SK-N-SH (cell line): Measurements from ENCODE around the gene PLVAP. TPM values are rescaled to one million over a fixed set of nuclear protein-coding genes. Genes with fewer than 3 reads are reported as not detected.

Source experiments
- CTCF ChIA-PET: fragments of 300-600, 350-600 bp; formaldehyde crosslinking; extraction: SDS; loops from one replicate; lab custom pipeline; 2021; lab: Yijun Ruan, JAX
- POLR2A ChIA-PET: fragments of 350-600 bp; sonication (Branson Sonifier 250); formaldehyde crosslinking; extraction: SDS; loops from one replicate; lab custom pipeline; 2020; ENCODE audit warnings: antibody characterized with exemption, inconsistent platforms; lab: Yijun Ruan, JAX
- DNase-seq: peaks from one replicate; pipeline ENCODE4 v3.0.0; 2012
- H2AFZ ChIP-seq: fragments of 200-600 bp; sonication (generic); 2 replicates; pipeline ENCODE4 v1.8.1; 2016; ENCODE audit warnings: antibody characterized with exemption, mild to moderate bottlenecking, low read depth
- H3F3A ChIP-seq: fragments of 200-600 bp; sonication (generic); replicated peaks from 2 replicates; pipeline ENCODE3; 2016; ENCODE audit warnings: antibody characterized with exemption, mild to moderate bottlenecking; ENCODE audit not compliant: insufficient read depth
- H3K27ac ChIP-seq, 2 experiments: fragments of 200-500 bp in 1 of 2; fragments of 200-600 bp in 1 of 2; sonication (Bioruptor generic) in 1 of 2; sonication (generic), shearing (Covaris generic) in 1 of 2; 2 replicates each; pipeline versions ENCODE4 v1.5.1 to v1.6.1; 2014 to 2016; ENCODE audit warnings: low read depth in 2 of 2, inconsistent platforms in 1 of 2, low read length in 1 of 2, mild to moderate bottlenecking in 1 of 2, mixed read lengths in 1 of 2
- H3K27me3 ChIP-seq: fragments of 200-600 bp; sonication (generic), shearing (Covaris generic); 2 replicates; pipeline ENCODE4 v1.6.1; 2016; ENCODE audit warnings: mixed run types; ENCODE audit not compliant: insufficient read depth
- H3K36me3 ChIP-seq, 2 experiments: fragments of 200-500 bp in 1 of 2; fragments of 200-600 bp in 1 of 2; sonication (Bioruptor generic) in 1 of 2; sonication (generic) in 1 of 2; replicated peaks in 1 of 2; 2 replicates each; pipeline versions ENCODE3 to v1.5.1; 2014 to 2016; ENCODE audit warnings: low read length in 1 of 2, mild to moderate bottlenecking in 1 of 2; ENCODE audit not compliant: insufficient read depth in 2 of 2, control insufficient read depth in 1 of 2
- H3K4me1 ChIP-seq, 2 experiments: fragments of 200-500 bp in 1 of 2; fragments of 200-600 bp in 1 of 2; sonication (Bioruptor generic) in 1 of 2; sonication (generic), shearing (Covaris generic) in 1 of 2; 2 replicates each; pipeline versions ENCODE4 v1.5.1 to v1.6.1; 2014 to 2016; ENCODE audit warnings: low read depth in 1 of 2, low read length in 1 of 2, mixed run types in 1 of 2; ENCODE audit not compliant: insufficient read depth in 2 of 2, control insufficient read depth in 1 of 2
- H3K4me2 ChIP-seq: fragments of 200-600 bp; sonication (generic), shearing (Covaris generic); 2 replicates; pipeline ENCODE4 v1.6.1; 2017; ENCODE audit warnings: mixed run types
- H3K4me3 ChIP-seq, 2 experiments: fragments of 200-500 bp in 1 of 2; fragments of 200-600 bp in 1 of 2; sonication (Bioruptor generic) in 1 of 2; sonication (generic), shearing (Covaris generic) in 1 of 2; 2 replicates each; pipeline versions ENCODE4 v1.5.1 to v1.8.1; 2014 to 2016; ENCODE audit warnings: low read depth in 2 of 2, inconsistent platforms in 1 of 2, low read length in 1 of 2, mild to moderate bottlenecking in 1 of 2, mixed read lengths in 1 of 2, moderate library complexity in 1 of 2
- H3K79me2 ChIP-seq: fragments of 200-600 bp; sonication (generic); 2 replicates; pipeline ENCODE4 v1.8.1; 2017; ENCODE audit warnings: mild to moderate bottlenecking; ENCODE audit not compliant: insufficient read depth
- H3K9ac ChIP-seq: fragments of 200-600 bp; sonication (generic); 2 replicates; pipeline ENCODE4 v1.6.1; 2017; ENCODE audit warnings: mixed run types
- H3K9me2 ChIP-seq: fragments of 200-600 bp; sonication (generic); 2 replicates; pipeline ENCODE4 v1.6.1; 2017; ENCODE audit warnings: mixed run types
- H3K9me3 ChIP-seq: fragments of 200-600 bp; sonication (generic); 2 replicates; pipeline ENCODE4 v1.6.1; 2017; ENCODE audit warnings: mixed run types, mild to moderate bottlenecking, moderate library complexity
- H4K20me1 ChIP-seq: fragments of 200-600 bp; sonication (generic); 2 replicates; pipeline ENCODE4 v1.6.1; 2017; ENCODE audit warnings: mild to moderate bottlenecking, mixed run types; ENCODE audit not compliant: insufficient read depth
- GABPA ChIP-seq: IDR thresholded peaks from 2 replicates; pipeline ENCODE4 v1.4.0; 2012; ENCODE audit warnings: low read depth, mild to moderate bottlenecking
- JUND ChIP-seq: IDR thresholded peaks from 2 replicates; pipeline ENCODE4 v1.4.0; 2012
- RAD21 ChIP-seq: IDR thresholded peaks from 2 replicates; pipeline ENCODE4 v1.6.1; 2012; ENCODE audit warnings: mild to moderate bottlenecking, low read length
- TEAD4 ChIP-seq: IDR thresholded peaks from 2 replicates; pipeline ENCODE4 v1.4.0; 2012; ENCODE audit warnings: mild to moderate bottlenecking, borderline replicate concordance; ENCODE audit not compliant: insufficient read depth
- YY1 ChIP-seq: IDR thresholded peaks from 2 replicates; pipeline ENCODE4 v1.4.0; 2012; ENCODE audit warnings: low read depth, mild to moderate bottlenecking
- WGBS: methylation state at CpG from one replicate; pipeline ENCODE4 v1.1.6; 2017; ENCODE audit warnings: low lambda C conversion rate; 5-methylcytosine and 5-hydroxymethylcytosine counted together
- polyA plus RNA-seq, 3 experiments: library from polyadenylated mRNA; depleted of rRNA; stranded (reverse); fragments of >200 nt; gene quantifications; 2 replicates each; pipeline ENCODE4 v1.2.3, GENCODE V29; 2012
- TF ChIP-seq, protein P1 (sequence below): IDR thresholded peaks from 2 replicates; pipeline ENCODE4; 2012
- TF ChIP-seq, protein P2 (sequence below): fragments of 200-600 bp; sonication (generic); IDR thresholded peaks from 2 replicates; pipeline ENCODE4 v1.6.1; 2017; ENCODE audit warnings: antibody characterized with exemption, mild to moderate bottlenecking, moderate library complexity
- TF ChIP-seq, protein P3 (sequence below): fragments of 150-350 bp; IDR thresholded peaks from 2 replicates; pipeline ENCODE4 v1.6.1; 2016; ENCODE audit warnings: mild to moderate bottlenecking, low read depth, low read length
- TF ChIP-seq, protein P4 (sequence below): IDR thresholded peaks from 2 replicates; pipeline ENCODE4 v1.4.0; 2012; ENCODE audit warnings: low read depth

Gene PLVAP, protein sequence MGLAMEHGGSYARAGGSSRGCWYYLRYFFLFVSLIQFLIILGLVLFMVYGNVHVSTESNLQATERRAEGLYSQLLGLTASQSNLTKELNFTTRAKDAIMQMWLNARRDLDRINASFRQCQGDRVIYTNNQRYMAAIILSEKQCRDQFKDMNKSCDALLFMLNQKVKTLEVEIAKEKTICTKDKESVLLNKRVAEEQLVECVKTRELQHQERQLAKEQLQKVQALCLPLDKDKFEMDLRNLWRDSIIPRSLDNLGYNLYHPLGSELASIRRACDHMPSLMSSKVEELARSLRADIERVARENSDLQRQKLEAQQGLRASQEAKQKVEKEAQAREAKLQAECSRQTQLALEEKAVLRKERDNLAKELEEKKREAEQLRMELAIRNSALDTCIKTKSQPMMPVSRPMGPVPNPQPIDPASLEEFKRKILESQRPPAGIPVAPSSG
- polyA plus RNA-seq (2012; rRNA removed): not detected in 2 replicates
- polyA plus RNA-seq (2012; cell fraction: cytosol; rRNA removed): not detected in 2 replicates
- not detected in 2 replicates for polyA plus RNA-seq (2012; cell fraction: nucleus; rRNA removed)

DNA sequence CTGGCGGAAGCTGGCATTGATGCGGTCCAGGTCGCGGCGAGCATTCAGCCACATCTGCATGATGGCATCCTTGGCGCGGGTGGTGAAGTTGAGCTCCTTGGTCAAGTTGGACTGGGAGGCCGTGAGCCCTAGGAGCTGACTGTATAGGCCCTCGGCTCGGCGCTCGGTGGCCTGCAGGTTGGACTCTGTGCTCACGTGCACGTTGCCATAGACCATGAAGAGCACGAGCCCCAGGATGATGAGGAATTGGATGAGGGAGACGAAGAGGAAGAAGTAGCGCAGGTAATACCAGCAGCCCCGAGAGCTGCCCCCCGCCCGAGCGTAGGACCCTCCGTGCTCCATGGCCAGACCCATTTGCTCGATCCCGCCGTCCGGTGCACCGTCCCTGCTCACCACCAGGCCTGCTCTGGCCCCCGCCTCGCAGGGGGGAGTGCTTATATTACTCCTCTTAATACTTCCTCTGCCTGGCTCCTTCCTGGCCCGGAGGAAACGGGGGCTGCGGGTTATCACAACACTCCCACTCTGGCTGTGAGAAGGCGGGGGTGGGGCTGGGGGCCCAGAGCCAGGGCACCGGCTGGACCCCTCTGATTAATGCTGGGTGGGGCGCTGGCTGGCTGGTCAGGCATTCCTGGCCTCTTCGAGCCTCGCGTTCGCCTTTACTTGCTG is at the start of gene PLVAP:
TSS of gene PLVAP (minus strand) at position 408 of the 666 bp plus-strand sequence. CDS start at position 354, 54 bp downstream.
- Histone ChIP-seq H3K9me3 (no peaks in the 10 kb centered on the region), H3F3A (no peaks in the 10 kb centered on the region), H3K4me1 (no peaks in the 10 kb centered on the region), H3K9ac (no peak within 1 kb of the TSS), H3K27me3 (no peaks in the 10 kb centered on the region), H2AFZ (no peak within 1 kb of the TSS), H3K27ac (no peak within 1 kb of the TSS), H3K4me2 (no peak within 1 kb of the TSS), H3K9me2 (no peaks in the 10 kb centered on the region), H3K79me2 (no peaks in the 10 kb centered on the region), H4K20me1 (no peaks in the 10 kb centered on the region), H3K4me3 (no peak within 1 kb of the TSS), H3K36me3 (no peaks in the 10 kb centered on the region)
- no peak for TF ChIP-seq JUND
- TF ChIP-seq, protein P1, sequence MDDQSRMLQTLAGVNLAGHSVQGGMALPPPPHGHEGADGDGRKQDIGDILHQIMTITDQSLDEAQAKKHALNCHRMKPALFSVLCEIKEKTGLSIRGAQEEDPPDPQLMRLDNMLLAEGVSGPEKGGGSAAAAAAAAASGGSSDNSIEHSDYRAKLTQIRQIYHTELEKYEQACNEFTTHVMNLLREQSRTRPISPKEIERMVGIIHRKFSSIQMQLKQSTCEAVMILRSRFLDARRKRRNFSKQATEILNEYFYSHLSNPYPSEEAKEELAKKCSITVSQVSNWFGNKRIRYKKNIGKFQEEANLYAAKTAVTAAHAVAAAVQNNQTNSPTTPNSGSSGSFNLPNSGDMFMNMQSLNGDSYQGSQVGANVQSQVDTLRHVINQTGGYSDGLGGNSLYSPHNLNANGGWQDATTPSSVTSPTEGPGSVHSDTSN: no peak
- TF ChIP-seq, protein P2, sequence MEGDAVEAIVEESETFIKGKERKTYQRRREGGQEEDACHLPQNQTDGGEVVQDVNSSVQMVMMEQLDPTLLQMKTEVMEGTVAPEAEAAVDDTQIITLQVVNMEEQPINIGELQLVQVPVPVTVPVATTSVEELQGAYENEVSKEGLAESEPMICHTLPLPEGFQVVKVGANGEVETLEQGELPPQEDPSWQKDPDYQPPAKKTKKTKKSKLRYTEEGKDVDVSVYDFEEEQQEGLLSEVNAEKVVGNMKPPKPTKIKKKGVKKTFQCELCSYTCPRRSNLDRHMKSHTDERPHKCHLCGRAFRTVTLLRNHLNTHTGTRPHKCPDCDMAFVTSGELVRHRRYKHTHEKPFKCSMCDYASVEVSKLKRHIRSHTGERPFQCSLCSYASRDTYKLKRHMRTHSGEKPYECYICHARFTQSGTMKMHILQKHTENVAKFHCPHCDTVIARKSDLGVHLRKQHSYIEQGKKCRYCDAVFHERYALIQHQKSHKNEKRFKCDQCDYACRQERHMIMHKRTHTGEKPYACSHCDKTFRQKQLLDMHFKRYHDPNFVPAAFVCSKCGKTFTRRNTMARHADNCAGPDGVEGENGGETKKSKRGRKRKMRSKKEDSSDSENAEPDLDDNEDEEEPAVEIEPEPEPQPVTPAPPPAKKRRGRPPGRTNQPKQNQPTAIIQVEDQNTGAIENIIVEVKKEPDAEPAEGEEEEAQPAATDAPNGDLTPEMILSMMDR: no peak
- TF ChIP-seq, protein P3, sequence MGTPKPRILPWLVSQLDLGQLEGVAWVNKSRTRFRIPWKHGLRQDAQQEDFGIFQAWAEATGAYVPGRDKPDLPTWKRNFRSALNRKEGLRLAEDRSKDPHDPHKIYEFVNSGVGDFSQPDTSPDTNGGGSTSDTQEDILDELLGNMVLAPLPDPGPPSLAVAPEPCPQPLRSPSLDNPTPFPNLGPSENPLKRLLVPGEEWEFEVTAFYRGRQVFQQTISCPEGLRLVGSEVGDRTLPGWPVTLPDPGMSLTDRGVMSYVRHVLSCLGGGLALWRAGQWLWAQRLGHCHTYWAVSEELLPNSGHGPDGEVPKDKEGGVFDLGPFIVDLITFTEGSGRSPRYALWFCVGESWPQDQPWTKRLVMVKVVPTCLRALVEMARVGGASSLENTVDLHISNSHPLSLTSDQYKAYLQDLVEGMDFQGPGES: no peak
- no peak for TF ChIP-seq TEAD4
- no peak for TF ChIP-seq GABPA
- TF ChIP-seq, protein P4, sequence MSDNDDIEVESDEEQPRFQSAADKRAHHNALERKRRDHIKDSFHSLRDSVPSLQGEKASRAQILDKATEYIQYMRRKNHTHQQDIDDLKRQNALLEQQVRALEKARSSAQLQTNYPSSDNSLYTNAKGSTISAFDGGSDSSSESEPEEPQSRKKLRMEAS: no peak
- TF ChIP-seq RAD21: no peak
- no peak for TF ChIP-seq YY1
- WGBS: 68% methylated on average over 25 of the region's 39 CpGs
- CTCF ChIA-PET: interaction anchor here (6.9 kb wide), 1 partner anchor 9 kb away, joined by 37 read pairs; no protein-coding TSS in a partner anchor
- DNase-seq: no peak
- POLR2A ChIA-PET: no interaction called here
